A673 (cell line): ENCODE results near the gene PRKD1.

Experiments
- EZH2 ChIP-seq: fragments of 200-600 bp; sonication (generic); IDR thresholded peaks from 2 replicates; pipeline ENCODE4 v1.6.1; 2017; ENCODE audit warnings: borderline replicate concordance, low read depth, mild to moderate bottlenecking, mixed read lengths, antibody characterized with exemption, low read length; ENCODE audit not compliant: poor library complexity, severe bottlenecking
- TF ChIP-seq, protein P1 (sequence below): fragments of 300-800, 200-600 bp; sonication (generic); conservative IDR thresholded peaks from 2 replicates; pipeline ENCODE4 v1.5.1; 2017; ENCODE audit warnings: low read depth, mild to moderate bottlenecking, antibody characterized with exemption, low read length, moderate library complexity, mixed read lengths

DNA sequence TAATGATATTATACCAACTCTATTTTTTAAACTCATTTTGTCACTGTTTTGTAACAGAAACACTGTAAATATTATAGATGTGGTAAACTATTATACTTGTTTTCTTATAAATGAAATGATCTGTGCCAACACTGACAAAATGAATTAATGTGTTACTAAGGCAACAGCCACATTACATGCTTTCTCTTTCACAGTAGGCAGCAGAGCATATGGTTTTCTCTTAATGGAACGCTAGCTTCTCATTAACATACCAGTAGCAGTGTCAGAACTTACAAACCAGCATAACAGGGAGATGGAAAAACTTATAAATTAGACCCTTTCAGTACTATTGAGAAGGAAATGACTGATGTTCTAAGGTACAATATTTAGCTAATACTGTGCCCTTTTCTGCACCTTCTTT, 398.8 kb downstream of the PRKD1 start:
- TF ChIP-seq, protein P1, sequence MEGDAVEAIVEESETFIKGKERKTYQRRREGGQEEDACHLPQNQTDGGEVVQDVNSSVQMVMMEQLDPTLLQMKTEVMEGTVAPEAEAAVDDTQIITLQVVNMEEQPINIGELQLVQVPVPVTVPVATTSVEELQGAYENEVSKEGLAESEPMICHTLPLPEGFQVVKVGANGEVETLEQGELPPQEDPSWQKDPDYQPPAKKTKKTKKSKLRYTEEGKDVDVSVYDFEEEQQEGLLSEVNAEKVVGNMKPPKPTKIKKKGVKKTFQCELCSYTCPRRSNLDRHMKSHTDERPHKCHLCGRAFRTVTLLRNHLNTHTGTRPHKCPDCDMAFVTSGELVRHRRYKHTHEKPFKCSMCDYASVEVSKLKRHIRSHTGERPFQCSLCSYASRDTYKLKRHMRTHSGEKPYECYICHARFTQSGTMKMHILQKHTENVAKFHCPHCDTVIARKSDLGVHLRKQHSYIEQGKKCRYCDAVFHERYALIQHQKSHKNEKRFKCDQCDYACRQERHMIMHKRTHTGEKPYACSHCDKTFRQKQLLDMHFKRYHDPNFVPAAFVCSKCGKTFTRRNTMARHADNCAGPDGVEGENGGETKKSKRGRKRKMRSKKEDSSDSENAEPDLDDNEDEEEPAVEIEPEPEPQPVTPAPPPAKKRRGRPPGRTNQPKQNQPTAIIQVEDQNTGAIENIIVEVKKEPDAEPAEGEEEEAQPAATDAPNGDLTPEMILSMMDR = no peak
- TF ChIP-seq EZH2 = no peak
